ENCODE results near the gene SHISA5.

DNA sequence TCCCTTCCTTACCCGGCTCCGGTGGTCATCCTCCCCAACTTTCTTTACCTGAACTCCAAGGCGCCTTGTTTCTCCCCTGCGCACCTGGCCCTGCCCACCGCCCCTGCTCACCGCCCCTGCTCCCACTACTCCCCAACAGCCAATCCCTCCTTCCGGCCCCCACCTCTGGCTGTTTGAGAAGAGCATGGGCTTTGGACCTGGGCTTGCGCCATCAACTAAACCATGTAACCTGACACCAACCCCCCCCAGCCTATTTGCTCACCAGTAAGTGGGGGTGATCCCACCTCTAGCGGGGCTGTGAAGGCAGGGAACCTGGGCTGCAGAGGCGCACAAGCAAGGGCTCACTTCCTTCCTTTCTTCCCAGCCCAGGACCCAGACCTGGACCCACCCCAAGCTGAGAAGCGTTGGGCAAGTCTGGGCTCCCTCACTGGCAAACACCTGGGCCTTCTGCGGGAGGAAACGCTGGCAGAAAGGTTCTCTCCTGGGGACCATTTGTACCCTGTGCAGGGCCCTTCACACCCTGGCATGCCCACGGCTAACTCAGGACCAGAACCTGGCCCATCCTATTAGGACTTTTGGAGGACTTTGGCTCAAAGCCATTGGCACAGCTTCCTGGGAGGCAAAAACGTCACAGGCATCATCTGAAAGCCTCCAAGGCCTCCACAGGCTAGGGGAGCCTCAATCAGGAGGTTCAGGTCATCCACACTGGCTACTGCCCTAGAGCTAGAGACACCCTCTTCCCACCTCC lies 73.8 kb downstream of the SHISA5 start, which contains the start of gene PLXNB1:
- no peak for TF ChIP-seq POLR2A (IDR thresholded peaks at IDR 0.05; ENCODE audit: low read length)
- TF ChIP-seq MAX (IDR thresholded peaks at IDR 0.05) = no peak

All from A549 (cell line).